Endodermal cell (in vitro differentiated cells): Measurements from ENCODE around the gene MRTFA. TPM values are rescaled to one million over a fixed set of nuclear protein-coding genes. Genes with fewer than 3 reads are reported as not detected.

Experiments
- DNase-seq: peaks from one replicate; pipeline ENCODE4 v3.0.0-alpha.2; 2017
- H3K27ac ChIP-seq: 2 replicates; pipeline ENCODE4 v1.5.1; 2013; ENCODE audit warnings: mild to moderate bottlenecking, low read depth, low read length, moderate library complexity
- H3K27me3 ChIP-seq: 2 replicates; pipeline ENCODE4 v1.6.1; 2013; ENCODE audit warnings: mild to moderate bottlenecking, low read length, moderate library complexity; ENCODE audit not compliant: insufficient read depth, control insufficient read depth, poor library complexity, severe bottlenecking
- H3K36me3 ChIP-seq: 2 replicates; pipeline ENCODE4 v1.7.0; 2013; ENCODE audit warnings: mild to moderate bottlenecking, low read length, moderate library complexity; ENCODE audit not compliant: control insufficient read depth, insufficient read depth
- H3K4me1 ChIP-seq: one replicate; pipeline ENCODE4 v1.7.0; 2013; ENCODE audit warnings: low read length; ENCODE audit not compliant: control insufficient read depth, insufficient read depth
- H3K4me3 ChIP-seq: 2 replicates; pipeline ENCODE4 v1.5.1; 2013; ENCODE audit warnings: mild to moderate bottlenecking, low read length, moderate library complexity
- H3K9ac ChIP-seq: 2 replicates; pipeline ENCODE4 v1.6.1; 2013; ENCODE audit warnings: mild to moderate bottlenecking, low read length, moderate library complexity; ENCODE audit not compliant: poor library complexity, severe bottlenecking; ENCODE audit errors: extremely low read depth
- H3K9me3 ChIP-seq: 2 replicates; pipeline ENCODE4 v1.6.1; 2013; ENCODE audit warnings: mild to moderate bottlenecking, low read length, moderate library complexity; ENCODE audit not compliant: control insufficient read depth
- H3K27ac Mint-ChIP-seq: 2 replicates; pipeline ENCODE4 v1.8.0; 2020; ENCODE audit warnings: mixed read lengths
- H3K27me3 Mint-ChIP-seq: 2 replicates; pipeline ENCODE4 v1.8.0; 2021; ENCODE audit warnings: mild to moderate bottlenecking, mixed read lengths; ENCODE audit not compliant: insufficient read depth
- H3K36me3 Mint-ChIP-seq: 2 replicates; pipeline ENCODE4 v1.8.0; 2020; ENCODE audit warnings: low read depth, mixed read lengths
- H3K4me1 Mint-ChIP-seq: 2 replicates; pipeline ENCODE4 v1.8.0; 2020; ENCODE audit warnings: mixed read lengths
- H3K4me3 Mint-ChIP-seq: 2 replicates; pipeline ENCODE4 v1.8.0; 2020; ENCODE audit warnings: mild to moderate bottlenecking, moderate library complexity, mixed read lengths
- H3K9me3 Mint-ChIP-seq: 2 replicates; pipeline ENCODE4 v1.8.0; 2020; ENCODE audit warnings: mild to moderate bottlenecking, mixed read lengths
- CTCF ChIP-seq: fragments of 200-600 bp; sonication (generic); conservative IDR thresholded peaks from 2 replicates; pipeline ENCODE4 v1.5.0; 2021; ENCODE audit warnings: antibody characterized with exemption, mild to moderate bottlenecking
- WGBS, 2 experiments: methylation state at CpG; one replicate each; pipeline versions ENCODE4 v1.1.5 to v1.1.7; 2013; ENCODE audit warnings: missing lambda C conversion rate in 2 of 2, mixed read lengths in 1 of 2; ENCODE audit not compliant: insufficient coverage in 1 of 2, insufficient read length in 1 of 2; 5-methylcytosine and 5-hydroxymethylcytosine counted together
- total RNA-seq, 2 donors: library from RNA; stranded (reverse); fragmentation: NEBNext Ultra II Directional in 1 of 2; extraction: Animal tissue kit (Norgen Biotek cat#: 25700) in 1 of 2; gene quantifications; 2 replicates in 1 of 2; 3 replicates in 1 of 2; pipeline ENCODE4 v1.2.1, GENCODE V29; 2021

MRTFA gene
- total RNA-seq, 2 donors from 2014 or later, result 43.3 to 44.7 TPM

DNA sequence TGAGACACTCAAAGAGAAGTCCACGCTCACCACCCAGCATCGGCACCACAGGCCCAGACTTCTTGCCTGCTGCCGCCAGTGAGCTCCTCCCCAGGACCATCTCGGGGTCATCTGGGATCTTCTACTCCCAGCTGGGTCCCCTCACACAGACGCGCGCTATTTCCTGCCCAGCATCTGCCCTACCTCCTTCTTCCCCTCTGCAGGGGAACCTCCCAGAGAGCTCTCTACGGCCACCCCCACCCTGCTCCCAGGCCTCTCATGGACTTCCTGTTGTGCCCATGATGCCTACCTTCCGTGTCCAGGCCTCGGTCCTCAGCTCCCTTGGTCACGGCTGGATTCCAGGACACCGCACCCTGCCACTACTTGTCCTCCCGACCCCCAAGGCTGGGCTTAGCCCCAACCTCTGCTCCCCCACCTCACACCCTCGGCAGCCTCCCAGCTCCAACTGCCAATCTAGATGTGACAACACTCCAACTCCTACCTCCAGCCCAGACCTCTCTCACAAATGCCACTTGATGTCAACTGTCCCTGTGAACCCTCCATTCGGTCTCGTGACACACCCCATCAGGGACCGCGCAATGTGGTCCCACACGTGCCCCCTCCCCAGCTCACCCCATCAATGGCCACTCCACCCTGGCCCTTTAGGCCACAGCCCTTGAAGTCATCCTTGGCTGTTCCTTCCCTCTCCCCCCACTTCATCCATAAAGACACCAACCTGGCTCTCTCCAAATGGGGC, 220.8 kb downstream of the MRTFA start:
- Histone ChIP-seq H3K27me3 (no peaks in the 10 kb centered on the region), H3K36me3 (peaks cover 37% of the 10 kb centered on the region), H3K9me3 (no peaks in the 10 kb centered on the region), H3K27ac (no peak overlapping the region), H3K9ac (no peak overlapping the region), H3K4me1 (no peaks in the 10 kb centered on the region), H3K4me3 (no peak overlapping the region)
- H3K9me3 Mint-ChIP-seq, result no peaks in the 10 kb centered on the region
- 95% methylated on average over 11 to 19 of the region's 19 CpGs for WGBS, 2 experiments
- no peak overlapping the region for H3K4me3 Mint-ChIP-seq
- no peak for DNase-seq
- H3K36me3 Mint-ChIP-seq, result peaks cover 48% of the 10 kb centered on the region
- peak overlapping the region; percentile 65 for H3K27ac Mint-ChIP-seq
- no peaks in the 10 kb centered on the region for H3K27me3 Mint-ChIP-seq
- no peak for TF ChIP-seq CTCF
- no peaks in the 10 kb centered on the region for H3K4me1 Mint-ChIP-seq

DNA sequence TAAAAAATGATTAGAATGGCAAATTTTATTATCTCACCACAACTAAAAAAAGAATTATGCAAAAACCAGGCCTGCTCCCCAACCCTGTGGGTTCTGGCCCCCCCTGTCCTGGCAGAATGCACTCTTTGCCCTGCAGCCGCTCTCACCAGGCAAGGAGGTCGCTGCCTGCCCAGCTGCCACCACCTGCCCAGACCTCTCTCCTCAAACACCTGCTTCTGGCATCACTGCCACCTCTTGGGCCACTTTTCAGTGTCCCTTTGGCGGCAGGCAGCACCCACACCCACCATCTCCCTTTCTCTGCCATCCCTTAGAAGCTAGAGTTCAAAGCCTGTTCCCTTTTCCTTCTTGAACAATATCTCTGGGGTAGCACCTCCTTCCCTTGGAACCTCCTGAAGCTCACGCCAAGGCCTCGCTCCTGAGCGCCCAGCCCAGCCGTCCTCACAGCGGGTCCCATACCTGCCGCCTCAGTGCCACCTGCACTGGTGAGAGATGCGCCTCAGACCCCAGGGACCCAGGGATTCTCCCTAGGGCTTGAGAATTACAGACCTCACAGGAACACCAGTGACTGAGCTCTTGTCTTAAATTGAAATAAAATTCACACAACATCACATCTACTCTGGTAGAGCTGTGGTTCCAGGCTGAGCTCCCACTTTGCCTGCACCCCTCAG, 221.5 kb downstream of the MRTFA start:
- DNase-seq, result no peak
- Histone ChIP-seq H3K9ac (no peak overlapping the region), H3K9me3 (no peaks in the 10 kb centered on the region), H3K27me3 (no peaks in the 10 kb centered on the region), H3K36me3 (peaks cover 38% of the 10 kb centered on the region), H3K27ac (no peak overlapping the region), H3K4me3 (no peak overlapping the region), H3K4me1 (no peaks in the 10 kb centered on the region)
- peaks cover 46% of the 10 kb centered on the region for H3K36me3 Mint-ChIP-seq
- 94 to 100% methylated on average over 8 to 10 of the region's 10 CpGs for WGBS, 2 experiments
- no peak for TF ChIP-seq CTCF
- H3K27me3 Mint-ChIP-seq, result no peaks in the 10 kb centered on the region
- H3K4me1 Mint-ChIP-seq, result no peaks in the 10 kb centered on the region
- H3K27ac Mint-ChIP-seq, result peak overlapping the region; percentile 65
- no peaks in the 10 kb centered on the region for H3K9me3 Mint-ChIP-seq
- no peak overlapping the region for H3K4me3 Mint-ChIP-seq

DNA sequence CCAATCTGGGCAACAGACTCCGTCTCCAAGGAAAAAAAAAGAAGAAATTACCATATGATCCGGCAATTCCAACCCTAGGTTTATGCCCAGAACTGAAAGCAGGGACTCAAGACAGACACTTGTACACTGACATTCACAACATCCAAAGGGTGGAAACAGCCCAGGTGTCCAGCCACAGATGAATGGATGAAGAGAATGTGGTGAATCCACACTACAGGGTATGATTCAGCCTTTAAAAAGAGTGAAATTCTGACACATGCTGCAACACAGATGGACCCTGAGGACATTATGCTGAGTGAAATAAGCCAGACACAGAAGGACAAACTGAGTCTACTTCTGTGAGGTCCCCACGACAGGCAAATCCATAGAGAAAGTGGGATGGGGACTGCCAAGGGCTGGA, 222.2 kb downstream of the MRTFA start:
- no peaks in the 10 kb centered on the region for H3K4me1 Mint-ChIP-seq
- Histone ChIP-seq H3K9ac (no peak overlapping the region), H3K4me3 (no peak overlapping the region), H3K27ac (no peak overlapping the region), H3K4me1 (no peaks in the 10 kb centered on the region), H3K36me3 (peaks cover 34% of the 10 kb centered on the region), H3K27me3 (no peaks in the 10 kb centered on the region), H3K9me3 (no peaks in the 10 kb centered on the region)
- H3K4me3 Mint-ChIP-seq, result no peak overlapping the region
- H3K9me3 Mint-ChIP-seq, result no peaks in the 10 kb centered on the region
- H3K36me3 Mint-ChIP-seq, result peaks cover 39% of the 10 kb centered on the region
- H3K27ac Mint-ChIP-seq, result peak overlapping the region; percentile 20
- H3K27me3 Mint-ChIP-seq, result no peaks in the 10 kb centered on the region
- DNase-seq, result no peak
- 90 to 94% methylated on average over 2 to 3 of the region's 3 CpGs for WGBS, 2 experiments
- TF ChIP-seq CTCF, result no peak
